Activated naive CD4-positive, alpha-beta T cell (primary cell): Measurements from ENCODE around the gene SLC9C2.
"Not testable (repeated sequence)": the region's sequence is repeated elsewhere in the genome, so short reads cannot be mapped to it uniquely, and the experiment has no call there.

Experiments
- DNase-seq, 4 experiments: peaks; one replicate each; lab custom pipeline; 2025; lab: John Stamatoyannopoulos, UW

SLC9C2 gene

DNA sequence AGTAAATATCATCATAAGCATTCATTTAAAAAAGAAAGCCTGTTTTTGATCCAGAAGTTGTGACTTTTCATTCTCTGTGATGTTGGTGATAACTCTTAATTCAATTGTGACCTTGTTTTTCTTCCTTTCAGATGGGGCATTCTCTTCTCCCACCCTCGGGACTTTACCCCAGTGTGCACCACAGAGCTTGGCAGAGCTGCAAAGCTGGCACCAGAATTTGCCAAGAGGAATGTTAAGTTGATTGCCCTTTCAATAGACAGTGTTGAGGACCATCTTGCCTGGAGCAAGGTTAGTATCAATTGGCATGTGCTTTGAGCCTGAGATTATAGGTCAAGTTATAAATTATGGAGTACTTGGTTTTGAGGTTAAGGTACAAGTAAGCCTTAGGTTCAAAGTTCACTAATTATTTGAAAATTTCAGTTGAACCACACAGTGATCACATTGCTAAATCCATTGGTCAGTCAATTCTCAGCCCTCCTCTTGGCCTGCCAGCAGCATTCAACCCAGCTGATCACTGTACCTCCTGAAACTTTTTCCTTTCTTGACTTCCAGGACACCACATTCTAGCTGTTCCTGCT lies 121.6 kb downstream of the SLC9C2 start:
- DNase-seq = no peak

DNA sequence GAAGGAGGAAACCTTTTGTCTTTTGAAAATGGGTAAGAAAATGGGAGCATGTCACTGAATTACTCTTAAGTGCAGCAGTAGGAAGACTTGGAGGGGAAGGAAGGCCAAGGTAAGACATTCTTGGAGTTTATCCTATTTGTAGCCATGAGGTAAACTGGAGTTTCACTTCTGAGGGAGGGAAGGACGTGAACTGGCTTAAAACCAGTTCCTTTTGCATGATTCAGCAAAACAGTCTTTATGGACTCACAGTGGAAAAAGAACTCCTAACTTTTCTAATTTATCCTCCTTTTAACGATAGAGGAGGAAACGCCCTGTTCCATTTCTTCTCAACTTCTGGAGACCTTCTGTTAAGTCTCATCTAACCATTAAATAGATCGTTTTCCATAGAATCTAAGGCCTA lies 123.2 kb downstream of the SLC9C2 start:
- DNase-seq = no peak

DNA sequence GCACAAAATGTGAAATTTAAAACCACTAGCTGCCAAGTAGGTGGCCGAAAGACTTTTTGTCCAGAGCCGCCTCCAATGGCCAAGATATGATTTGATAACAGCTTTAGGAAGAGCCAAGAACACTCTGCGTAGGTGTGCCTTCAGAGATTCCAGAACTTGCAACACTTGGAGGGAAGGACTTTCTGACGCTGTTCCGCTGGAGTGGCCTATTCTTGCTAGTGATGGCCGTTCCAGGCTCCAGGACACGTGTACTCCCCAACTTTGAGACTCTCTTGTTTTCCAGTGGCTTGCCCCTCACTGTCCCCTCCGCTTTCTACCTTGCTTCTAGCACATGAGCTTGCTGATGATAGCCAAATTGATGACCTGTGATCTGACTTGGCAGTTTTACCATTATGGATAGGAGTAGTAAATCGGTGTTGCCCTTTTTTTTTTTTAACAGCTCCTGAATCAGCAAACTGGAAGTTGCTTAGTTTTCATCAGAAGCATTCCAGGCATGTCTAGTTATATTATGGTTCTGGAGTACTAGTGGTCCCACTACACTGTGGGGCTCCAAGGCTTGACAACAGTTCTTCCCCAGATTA lies 124.7 kb downstream of the SLC9C2 start:
- no peak for DNase-seq

DNA sequence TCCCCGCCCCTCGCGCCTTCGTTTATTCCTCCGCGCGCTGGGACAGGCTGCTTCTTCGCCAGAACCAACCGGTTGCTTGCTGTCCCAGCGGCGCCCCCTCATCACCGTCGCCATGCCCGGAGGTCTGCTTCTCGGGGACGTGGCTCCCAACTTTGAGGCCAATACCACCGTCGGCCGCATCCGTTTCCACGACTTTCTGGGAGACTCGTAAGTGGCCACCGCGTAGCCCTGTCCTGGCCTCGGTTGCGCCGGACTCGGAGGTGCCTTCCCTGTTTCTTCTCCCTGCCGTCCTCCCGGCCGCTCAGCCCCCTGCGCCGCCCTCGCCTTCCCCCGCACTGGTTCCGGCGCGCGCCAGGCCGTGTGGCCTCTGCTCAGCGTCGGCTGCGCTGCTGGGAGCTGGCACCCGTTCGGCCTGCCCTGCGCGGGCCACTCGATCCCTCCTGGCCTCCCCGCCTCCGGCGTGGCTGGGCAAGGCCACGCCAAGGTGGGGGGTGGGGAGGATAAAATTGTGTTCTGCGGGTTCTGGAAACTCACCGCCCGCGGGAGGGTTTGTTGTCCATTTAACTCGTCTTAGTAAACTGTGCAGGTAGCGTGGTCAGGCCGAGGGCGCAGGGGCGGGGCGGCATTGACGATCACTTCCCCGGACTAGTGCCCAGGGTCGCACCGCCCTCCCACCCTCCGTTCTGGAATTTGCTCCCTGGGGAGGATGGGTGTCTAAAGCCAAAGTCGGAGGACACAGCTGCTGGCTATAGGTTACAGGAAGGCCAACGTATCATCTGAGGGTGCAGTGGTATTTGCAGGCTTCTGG lies 125.4 kb downstream of the SLC9C2 start, which contains the start of gene PRDX6:
Gene PRDX6, plus strand, starts transcription at position 50 of the 808 bp plus-strand sequence. Its CDS starts 63 bp downstream, at position 113.
- DNase-seq = peak; percentile 30 to 68 (median 41)

DNA sequence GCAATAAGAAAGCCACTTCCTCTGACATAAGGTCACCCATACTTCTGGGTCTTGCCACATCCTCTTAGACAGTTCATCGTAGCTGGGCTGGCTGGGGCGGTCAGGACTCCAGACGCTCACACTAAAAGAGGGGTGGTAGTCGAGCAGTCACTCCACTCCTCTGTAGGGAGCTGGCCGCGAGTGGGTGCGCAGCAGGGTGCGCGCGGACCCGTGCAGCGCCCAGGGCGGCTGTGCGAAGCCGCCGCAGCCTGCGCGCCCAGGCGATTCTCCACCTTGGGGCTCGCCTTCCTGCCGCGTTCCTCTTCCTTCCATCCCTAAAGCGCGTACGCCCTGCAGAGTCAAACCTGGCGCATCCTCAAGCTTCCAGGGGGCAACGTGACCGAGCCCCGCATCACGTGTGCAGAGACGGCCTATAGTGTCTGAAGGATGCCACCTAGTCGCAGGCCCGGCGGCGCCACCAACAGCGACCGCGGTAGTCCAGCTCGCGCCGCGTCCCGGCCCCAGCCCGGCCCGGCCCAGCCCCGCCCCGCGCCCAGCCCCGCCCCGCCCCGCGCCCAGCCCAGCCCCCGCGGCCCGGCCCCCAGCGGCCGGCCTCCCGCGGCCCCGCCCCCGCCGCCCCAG lies 126.1 kb downstream of the SLC9C2 start:
- DNase-seq = peak in 3 of 4 experiments; percentile 31 to 84 (median 73)

DNA sequence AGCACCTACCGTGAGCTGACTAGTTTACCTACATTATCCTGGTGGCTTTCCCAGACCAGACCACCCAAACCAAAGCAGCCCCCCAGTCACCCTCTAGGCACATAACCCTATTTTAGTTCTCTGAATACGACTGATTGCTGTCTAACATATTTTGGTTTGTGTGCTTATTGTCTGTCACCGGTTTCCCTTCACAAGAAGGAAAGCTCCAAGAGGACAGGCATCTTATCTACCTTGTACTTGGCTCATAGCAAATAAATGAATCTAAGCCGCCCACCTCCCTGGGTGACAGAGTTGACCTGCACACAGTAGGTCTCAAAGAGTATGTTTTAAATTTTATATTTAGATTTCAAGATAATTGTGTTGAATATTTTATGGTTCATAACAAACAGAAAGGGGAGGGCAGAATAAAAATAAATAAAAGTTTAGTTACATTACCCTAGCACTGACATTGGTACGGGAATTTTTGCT lies 126.6 kb downstream of the SLC9C2 start:
- DNase-seq = no peak

DNA sequence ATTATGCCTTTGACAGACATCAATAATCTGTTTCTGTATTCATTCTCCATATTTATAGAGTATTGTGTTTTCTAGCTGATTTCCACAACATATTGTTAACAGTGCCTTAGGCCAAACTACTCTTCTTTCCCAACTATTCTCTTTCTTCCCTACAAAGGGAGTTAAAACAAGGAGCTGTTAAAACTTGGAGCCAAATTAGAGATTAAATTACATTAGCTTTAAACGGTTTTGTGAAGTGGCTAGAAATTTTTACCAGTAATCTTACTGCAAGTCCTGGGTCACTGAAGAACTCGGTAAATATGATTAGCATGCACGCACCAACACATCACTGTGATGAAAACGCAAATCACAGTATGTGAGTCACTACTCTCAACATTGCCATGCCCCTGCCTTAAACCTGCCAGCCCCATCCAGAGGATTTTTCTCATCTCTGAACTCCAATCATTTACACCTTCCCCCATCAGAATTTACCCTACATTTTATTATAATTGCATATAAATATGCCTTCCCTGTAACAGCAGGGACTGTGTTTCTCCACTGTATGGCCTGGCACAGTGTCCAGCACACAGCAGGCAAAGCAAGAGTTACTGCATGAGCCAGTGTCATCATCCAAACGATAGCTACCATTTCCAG lies 127.2 kb downstream of the SLC9C2 start:
- DNase-seq = no peak

DNA sequence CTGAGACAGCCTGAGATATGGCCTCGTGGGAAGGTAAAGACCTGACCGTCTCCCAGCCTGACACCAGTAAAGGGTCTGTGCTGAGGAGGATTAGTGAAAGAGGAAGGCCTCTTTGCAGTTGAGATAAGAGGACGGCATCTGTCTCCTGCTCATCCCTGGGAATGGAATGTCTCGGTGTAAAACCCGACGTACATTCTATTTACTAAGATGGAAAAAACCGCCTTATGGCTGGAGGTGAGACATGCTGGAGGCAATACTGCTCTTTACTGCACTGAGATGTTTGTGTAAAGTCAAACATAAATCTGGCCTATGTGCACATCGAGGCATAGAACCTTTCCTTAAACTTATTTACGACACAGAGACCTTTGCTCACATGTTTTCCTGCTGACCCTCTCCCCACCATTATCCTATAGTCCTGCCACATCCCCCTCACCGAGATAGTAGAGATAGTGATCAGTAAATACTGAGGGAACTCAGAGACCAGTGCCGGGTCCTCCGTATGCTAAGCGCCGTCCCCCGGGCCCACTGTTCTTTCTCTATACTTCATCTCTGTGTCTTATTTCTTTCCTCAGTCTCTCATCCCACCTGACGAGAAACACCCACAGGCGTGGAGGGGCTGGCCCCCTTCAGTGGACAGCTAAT lies 128.0 kb downstream of the SLC9C2 start:
- not testable (repeated sequence) for DNase-seq

DNA sequence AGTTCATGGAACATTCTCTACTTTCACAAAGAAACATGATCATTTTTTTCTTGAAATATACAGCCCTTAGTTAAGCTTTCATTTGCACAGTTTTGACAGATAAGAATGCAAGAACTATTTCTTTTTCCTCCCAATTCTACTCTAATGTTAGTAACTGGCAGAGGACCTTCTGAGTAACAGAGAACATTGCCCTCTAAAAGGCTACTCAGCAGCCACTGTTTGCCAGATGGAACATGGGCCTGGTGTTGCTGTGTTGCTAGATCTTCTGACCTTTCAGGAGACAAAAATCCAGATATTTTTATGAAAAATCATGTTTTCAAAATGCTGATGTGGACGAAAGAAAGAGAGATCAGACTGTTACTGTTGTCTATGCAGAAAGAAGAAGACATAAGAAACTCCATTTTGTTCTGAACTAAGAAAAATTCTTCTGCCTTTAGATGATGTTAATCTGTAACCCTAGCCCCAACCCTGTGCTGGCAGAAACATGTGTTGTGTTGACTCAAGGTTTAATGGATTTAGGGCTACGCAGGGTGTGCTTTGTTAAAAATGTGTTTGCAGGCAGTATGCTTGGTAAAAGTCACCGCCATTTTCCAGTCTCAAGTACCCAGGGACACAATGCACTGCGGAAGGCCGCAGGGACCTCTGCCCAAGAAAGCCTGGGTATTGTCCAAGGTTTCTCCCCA lies 128.6 kb downstream of the SLC9C2 start:
- DNase-seq = no peak

DNA sequence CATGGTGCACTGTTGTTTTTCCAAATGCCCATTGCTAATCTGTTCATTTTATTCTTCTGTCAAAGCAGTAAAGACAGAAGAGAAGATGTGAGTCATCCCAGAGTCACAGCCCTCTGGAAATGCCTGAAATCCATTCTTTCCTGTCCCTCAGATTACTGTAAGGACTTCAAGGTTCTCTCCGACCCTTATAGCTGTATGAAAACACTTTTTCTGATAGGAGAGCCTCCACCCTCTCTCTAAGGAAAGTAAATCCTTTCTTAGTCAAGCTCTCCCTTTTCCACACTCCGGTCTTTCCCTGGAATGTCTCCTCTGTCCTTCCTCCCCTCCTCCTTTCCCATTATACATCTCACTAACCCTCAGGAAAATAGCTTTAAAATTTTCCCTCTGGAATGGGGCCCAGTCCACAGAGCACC lies 129.3 kb downstream of the SLC9C2 start:
- no peak for DNase-seq

DNA sequence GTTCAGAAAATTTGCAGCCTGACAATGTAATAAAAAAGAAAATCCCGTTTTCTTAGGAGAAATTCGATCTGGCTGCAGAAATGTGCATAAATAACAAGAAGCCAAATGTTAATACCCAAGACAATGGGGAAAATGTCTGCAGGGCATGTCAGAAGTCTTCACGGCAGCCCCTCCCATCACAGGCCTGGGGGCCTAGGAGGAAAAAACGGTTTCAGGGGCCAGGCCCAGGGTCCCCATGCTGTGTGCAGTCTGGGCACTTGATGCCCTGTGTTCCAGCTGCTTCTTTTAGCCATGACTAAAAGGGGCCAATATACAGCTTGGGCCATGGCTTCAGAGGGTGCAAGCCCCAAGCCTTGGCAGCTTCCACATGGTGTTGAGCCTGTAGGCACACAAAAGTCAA lies 132.3 kb downstream of the SLC9C2 start:
- DNase-seq = no peak

DNA sequence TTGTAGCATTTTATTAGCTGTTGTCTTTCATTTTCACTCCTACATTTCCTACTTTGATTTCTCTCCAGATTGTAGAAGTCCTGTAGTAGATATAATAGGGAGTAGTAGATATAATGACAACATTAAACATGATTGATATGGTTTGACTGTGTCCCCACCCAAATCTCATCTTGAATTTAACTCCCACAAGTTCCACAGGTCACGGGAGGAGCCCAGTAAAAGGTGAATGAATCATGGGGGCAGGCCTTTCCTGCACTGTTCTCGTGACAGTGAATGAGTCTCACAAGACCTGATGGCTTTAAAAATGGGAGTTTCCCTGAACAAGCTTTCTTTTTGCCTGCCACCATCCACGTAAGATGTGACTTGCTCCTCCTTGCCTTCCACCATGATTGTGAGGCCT lies 133.2 kb downstream of the SLC9C2 start:
- DNase-seq = no peak

DNA sequence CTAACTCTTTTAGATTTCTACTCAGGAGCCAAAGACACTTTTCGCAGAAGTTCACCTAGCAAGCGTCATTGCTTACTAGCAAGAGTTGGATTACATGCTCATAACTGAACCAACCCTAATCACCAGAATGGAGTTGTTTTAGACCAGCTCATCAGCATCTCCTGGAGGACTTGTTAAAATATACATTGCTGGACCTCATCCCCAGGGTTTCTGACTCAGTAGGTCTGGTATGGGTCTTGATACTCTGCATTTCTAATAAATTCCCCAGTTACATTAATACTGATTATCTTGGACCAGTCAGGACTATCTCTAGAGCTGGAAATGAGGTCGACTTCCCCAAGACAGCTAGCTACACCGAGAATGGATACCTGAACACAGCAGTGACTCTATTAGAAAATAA lies 135.4 kb downstream of the SLC9C2 start:
- DNase-seq = no peak

DNA sequence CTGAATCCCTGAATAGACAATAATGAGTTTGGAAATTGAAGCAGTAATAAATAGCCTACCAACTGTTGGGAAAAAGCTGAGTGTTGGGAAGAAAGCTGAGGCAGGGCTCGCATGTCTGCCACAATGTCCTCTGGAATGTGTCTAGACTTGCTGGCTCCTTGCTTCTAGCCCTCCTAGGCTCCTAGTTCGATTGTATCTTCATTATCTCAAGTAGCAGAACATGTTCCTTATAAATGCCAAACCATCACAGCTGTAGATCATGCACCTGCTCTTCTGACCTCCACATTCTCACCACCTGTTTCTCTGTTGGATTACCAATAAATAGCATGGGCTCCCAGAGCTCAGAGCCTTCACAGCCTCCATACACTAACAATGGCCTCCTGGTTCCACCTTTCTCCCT lies 138.7 kb downstream of the SLC9C2 start:
- DNase-seq = not testable (repeated sequence)

DNA sequence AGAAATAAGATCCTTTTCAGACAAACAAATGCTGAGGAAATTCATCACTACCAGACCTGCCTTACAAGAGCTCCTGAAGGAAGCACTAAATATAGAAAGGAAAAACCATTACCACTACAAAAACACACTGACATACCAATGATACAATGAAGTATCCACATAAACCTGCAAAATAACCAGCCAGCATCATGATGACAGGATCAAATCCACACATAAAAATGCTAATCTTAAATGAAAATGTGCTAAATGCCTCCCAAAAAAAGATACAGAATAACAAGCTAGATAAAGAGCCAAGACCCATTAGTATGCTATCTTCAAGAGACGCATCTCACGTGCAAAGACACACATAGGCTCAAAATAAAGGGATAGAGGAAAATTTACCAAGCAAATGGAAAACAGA lies 140.2 kb downstream of the SLC9C2 start:
- not testable (repeated sequence) for DNase-seq

DNA sequence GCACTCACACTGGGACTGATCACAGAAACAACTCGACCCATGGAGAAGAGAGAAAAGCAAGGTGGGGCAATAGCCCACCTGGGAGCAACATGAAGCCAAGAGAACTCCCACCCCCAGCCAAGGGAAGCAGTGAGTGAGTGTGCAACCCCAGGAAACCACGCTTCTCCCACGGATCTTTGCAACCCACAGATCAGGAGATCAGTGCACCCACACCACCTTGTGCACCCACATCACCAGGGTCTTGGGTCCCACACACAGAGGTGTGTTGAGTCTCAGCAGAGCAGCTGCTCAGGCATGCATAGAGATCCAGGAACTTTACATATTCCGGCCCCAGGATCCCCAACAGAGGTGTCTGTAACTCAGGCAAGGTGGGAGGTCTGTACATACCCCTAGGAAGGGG lies 143.0 kb downstream of the SLC9C2 start:
- DNase-seq = no peak

DNA sequence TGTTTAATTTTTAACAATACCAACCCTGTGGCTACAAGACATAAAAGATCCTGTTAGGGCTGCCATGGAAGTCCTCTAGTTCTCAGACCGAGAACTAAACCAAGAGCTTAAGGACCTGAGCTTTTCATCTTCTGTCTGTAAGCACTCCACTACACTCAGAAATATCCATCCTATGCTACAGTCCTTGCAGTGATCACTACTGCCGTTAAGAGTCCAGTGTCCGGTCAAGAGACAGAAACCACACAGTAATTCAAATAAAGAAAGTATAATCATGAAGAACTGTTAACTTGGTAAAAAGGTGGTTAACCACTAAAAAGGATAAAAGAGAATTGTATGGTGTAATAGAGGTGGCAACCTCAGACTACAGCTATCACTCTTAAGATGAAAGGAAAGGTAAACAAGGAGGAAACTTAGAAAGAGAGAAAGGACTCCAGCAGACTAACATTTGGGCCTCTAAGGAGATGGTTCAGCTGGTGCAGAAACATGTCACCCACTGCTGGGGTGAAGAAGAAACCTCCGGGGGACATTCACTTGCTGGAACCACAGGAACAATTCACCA lies 147.8 kb downstream of the SLC9C2 start:
- DNase-seq = no peak

DNA sequence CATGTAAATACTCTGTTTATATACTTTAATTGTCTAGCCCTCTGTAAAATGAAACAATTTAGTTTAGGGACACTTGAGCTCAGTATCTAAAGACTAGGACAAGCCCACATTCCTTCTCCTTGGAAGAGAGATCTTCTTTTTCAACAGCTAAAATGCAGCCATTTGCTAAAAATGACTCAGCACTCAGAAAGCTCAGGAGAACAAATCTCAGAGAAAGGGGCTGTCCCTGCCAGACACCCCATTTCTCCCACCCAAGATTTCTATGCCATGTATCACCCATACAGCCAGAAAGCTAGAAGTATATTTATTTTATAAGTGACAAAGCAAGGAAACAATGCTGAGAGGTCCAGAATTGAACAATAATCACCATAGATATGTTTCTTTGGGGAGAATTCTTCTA lies 148.9 kb downstream of the SLC9C2 start:
- no peak for DNase-seq

DNA sequence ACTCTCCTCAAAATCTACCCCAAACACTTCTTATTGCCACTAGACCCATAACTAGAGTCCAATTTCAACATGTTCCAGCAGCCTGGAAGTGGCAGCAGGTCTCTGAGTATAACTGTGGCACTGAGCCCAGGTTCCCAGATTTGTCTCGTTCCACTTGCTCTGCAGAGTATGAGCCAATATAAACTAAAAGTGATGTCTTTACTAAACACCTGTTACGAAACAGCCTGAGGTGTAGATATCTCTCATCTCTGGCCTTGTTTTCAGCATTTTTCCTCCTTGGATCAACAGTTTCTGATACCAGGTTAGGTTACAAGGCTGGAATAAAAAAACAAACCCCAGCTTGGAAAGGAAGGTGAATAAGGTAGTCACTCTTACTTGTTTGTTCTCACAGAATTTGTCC lies 150.9 kb downstream of the SLC9C2 start:
- no peak for DNase-seq
